ENCODE measurements around the gene ZNF182. TPM values are rescaled to one million over a fixed set of nuclear protein-coding genes. Genes with fewer than 3 reads are reported as not detected.
"Not testable (repeated sequence)": the region's sequence is repeated elsewhere in the genome, so short reads cannot be mapped to it uniquely, and the experiment has no call there.

Gene ZNF182
- polyA plus RNA-seq, 12 donors, result 4.0 to 10.4 (median 5.8) TPM; not detected in 1

- no peak for DNase-seq
Observed at GRCh38 chrX:48002929-48003328, 860 bp downstream of the ZNF182 start.

DNA sequence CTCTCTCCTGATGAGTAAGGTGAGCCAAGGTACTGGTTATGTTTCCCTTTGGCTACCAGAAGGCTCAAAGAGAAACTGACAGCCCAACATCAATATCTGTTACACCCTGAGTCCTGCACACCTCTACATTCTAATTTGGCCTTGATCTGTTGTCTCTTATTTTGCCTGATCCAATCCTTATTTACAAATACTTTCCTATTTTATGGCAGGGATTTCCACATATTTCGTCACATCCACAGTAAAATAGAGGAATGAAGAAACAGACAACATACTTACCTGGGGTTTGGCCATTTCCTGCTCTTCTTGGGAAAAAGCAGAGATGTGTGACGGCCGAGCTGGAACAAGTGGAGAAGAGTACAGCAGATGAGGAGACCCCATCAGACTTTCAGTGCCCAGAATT lies 1.5 kb downstream of the ZNF182 start:
- DNase-seq, result no peak

- DNase-seq, result no peak
Observed at GRCh38 chrX:48001260-48001659, 2.5 kb downstream of the ZNF182 start.

- no peak for DNase-seq
Observed at GRCh38 chrX:47992669-47993068, 11.1 kb downstream of the ZNF182 start.

GRCh38 chrX:47992095-47992380 lies 11.8 kb downstream of the ZNF182 start:
- DNase-seq, result peak; percentile 2

- no peak for DNase-seq
Observed at GRCh38 chrX:47991263-47992094, 12.3 kb downstream of the ZNF182 start.

DNA sequence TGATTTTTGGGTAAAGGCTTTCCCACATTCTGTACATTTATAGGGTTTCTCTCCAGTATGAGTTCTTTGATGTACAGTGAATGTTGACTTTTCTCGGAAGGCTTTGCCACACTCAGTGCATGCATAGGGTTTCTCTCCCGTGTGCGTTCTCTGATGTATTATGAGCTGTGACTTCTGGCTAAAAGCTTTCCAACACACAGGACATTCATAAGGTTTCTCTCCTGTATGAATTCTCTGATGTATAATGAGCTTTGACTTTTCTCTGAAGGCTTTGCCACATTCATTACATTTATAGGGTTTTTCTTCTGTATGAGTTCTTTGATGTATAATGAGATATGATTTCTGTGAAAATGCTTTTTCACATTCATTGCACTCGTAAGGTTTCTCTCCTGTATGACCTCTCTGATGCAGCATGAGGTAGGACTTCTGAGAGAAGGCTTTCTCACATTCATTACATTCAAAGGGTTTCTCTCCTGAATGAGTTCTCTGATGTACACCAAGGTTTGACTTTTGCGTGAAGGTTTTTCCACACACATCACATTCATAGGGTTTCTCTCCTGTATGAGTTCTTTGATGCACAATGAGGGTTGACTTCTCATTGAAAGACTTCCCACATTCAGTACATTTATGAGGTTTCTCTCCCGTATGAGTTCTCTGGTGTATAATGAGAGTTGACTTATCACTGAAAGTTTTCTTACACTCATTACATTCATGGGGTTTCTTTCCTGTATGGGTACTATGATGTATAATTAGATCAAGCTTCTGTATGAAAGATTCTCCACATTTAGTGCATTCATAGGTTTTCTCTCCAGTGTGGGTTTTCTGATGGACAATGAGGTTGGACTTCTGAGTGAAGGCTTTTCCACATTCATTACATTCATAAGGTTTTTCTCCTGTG lies 27.3 kb downstream of the ZNF182 start:
- DNase-seq, result no peak

DNA sequence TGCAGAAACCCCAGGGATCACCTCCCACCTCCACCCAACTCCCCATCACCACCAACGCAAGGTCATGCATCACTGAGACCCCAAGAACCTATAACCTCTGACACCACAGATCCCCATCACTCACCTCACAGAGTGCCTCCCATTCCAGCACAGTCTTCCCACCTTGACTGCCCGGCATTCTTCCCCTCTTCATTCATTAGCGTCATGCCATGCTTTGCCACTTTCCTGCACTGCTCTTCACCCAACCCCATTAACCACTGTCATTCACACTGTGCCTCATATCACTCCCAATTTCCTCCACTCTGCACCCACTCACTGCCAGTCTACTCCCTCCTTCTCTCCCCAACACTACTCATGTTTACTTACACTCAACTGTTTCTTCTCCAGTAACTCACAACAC lies 30.6 kb downstream of the ZNF182 start:
- DNase-seq, result no peak

DNA sequence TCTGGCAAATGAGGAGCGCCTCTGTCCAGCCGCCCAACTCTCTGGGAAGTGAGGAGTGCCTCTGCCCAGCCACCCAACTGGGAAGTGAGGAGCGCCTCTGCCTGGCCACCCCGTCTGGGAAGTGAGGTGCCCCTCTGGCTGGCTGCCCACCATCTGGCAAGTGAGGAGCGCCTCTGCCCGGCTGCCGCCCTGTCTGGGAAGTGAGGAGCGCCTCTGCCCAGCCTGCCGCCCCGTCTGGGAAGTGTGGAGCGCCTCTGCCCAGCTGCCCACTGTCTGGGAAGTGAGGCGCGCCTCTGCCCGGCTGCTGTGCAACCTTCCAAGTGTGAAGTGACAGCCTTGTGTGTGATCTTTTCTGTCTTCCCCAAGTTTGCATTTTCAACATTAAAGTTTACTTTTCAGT lies 38.3 kb downstream of the ZNF182 start:
- DNase-seq, result not testable (repeated sequence)

GRCh38 chrX:47961830-47962229 lies 42.0 kb downstream of the ZNF182 start:
- DNase-seq, result not testable (repeated sequence)

DNA sequence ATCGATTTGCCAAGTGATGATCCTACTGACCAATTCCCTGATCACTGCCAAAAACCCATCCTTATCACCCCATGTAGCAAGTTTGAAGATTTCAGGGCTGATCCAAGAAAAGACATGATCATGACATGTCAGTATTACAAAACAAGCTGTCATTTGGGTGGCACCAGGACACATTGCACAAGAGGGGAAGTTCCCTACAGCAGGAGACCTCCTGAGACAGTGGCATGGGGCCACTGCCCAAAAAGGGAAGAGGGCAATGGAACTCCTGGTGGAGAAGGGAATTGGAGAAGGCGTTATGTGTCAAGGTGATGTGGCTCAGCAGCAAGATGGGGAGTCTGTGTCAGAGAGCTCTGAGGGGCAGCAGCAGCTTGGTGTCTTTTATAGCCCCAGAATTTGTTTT lies 43.4 kb downstream of the ZNF182 start:
- DNase-seq, result no peak

DNA sequence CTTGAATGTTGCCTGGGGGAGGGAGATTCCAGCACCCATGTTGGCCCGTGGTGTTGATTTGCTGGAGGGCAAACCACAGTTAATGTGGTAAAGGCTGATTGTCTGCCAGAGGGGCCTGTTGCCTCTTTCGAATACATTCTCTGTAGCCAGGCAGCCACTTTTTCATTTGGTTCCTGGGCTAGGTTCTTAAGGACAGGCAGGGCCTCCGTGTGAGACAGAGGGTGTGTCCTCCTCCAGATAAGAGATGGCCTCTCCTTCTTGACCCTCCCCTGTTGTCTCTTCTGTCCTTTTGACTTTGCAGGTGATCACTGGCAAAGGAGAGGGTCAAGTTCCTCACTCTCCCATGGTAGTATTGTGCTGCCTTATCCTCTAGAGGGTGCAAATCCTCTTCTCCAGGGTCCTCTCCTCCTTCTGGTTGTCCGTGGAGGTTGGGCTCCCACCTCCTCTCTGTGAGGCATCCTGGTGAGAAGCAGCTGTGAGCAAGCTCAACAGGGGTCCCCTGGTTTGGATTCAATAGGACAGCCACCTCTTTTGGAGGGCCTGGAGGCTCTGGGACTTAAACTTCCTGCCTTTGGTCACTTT lies 44.9 kb downstream of the ZNF182 start:
- DNase-seq, result no peak

DNA sequence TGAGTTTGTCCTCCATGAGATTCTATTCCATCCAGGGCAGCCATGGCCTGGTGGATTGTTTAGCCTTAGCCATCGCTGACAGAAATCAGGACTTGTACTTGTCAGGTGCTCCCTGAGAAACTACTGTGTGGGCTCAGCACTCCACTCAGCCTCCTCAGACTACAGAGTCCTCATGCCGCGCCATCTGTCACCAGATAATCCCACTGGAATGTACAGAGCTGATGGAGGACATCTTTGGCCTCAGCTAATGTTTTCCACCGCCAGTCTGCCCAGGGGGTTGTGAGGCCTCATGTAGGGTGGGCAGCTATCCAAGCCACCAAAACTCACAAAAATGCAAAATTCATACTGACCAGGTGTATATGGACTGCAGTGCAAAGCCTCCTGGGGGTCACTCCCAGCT lies 45.6 kb downstream of the ZNF182 start:
- not testable (repeated sequence) for DNase-seq

DNA sequence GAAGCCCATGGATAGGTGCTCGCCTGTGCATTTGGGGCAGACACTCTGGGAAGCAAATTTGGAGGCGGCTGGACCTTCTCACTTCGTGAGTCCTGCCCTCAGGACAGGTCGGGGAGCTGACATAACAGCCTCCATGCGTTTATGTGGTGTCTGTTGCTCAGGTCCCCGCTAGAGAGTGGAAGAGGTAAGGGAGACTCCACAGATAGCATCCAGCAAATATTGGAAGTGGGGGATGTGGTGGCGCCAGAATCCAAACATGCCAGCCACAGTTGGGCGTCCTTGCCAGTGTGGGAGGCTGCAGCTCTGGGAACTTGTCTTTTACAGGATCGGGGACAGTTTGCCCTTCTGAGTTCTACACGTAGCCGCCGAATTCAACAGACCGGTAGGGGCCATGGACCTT lies 47.8 kb downstream of the ZNF182 start:
- DNase-seq, result no peak

DNA sequence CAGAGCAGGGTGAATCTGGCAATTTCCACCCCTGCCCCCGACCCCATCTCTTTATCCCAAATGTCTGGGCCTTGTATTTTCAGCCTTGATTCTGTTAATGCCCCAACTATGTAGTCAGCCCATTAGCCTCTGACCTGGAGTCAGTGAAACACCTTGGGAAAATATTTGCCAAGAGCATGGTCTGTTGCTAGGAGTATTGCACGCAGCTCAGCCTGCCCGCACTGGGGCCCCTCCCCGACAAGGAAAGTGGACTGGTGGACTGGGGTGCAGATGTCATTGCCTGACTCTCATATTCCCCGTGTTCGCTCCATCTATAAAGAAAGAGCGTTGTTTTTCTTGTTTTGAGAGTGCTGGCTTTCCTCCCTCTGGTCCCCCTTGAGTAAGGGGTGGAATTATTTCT lies 48.5 kb downstream of the ZNF182 start:
- not testable (repeated sequence) for DNase-seq

DNA sequence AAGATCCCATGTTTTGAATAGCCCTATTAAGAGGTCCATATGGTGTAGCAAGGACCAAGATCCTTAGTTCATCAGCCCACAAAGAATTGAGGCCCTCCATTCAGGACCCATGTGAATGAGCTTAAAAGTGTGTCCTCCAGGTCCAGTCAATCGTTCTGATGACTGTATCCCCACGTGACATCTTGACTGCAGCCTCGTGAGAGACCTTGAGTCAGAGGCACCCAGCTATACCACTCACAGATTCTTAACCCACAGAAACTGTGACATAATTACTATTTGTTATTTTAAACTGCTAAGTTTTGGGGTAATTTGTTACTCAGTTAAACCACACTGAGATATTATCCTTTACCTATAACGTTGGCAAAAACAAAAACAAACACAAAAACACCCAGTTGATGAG lies 62.4 kb downstream of the ZNF182 start:
- DNase-seq, result no peak

DNA sequence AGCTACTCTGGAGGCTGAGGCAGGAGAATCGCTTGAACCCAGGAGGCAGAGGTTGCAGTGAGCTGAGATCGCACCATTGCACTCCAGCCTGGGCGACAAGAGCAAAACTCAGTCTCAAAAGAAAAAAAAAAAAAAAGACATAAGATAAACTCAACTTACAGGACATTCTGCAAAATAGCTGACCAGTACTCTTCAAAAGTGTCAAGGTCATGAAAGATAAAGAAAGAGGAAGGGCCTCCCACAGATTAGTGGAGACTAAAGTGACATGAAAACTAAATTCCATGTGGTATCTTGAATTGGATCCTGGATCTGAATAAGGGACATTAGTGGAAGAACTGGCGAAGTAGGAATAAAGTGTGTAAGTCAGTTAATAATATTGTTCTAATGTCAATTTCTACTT lies 63.3 kb downstream of the ZNF182 start:
- DNase-seq, result no peak

GRCh38 chrX:47936940-47937317 lies 66.9 kb downstream of the ZNF182 start:
- DNase-seq, result no peak

GRCh38 chrX:47936224-47936939 lies 67.4 kb downstream of the ZNF182 start:
- no peak for DNase-seq

- no peak for DNase-seq
Observed at GRCh38 chrX:47933946-47934345, 69.8 kb downstream of the ZNF182 start.

- not testable (repeated sequence) for DNase-seq
Observed at GRCh38 chrX:47931970-47932369, 71.8 kb downstream of the ZNF182 start.

DNA sequence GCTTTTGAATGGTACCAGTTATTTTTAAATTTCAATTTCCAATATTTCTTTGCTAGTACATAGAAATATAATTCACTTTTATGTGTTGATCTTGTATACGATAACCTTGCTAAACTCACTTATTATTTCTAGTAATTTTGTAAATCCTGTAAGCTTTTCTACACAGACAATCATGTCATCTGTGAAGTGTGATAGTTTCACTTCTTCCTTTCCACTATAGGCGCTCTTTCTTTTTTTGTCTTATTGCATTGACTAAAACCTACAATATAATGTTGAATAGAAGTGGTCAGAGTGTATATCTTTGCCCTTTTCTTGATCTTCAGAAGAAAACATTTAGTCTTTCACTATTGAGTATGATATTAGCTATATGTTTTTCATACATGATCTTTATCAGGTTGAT lies 76.6 kb downstream of the ZNF182 start:
- no peak for DNase-seq

Measured in muscle of arm (tissue), 12 donors.